Measurements from ENCODE around the gene ADGRV1. TPM values are rescaled to one million over a fixed set of nuclear protein-coding genes. Genes with fewer than 3 reads are reported as not detected.

Gene ADGRV1
- total and polyA plus RNA-seq, 9 of the 15 experiments (the other 6 are each of a cell fraction or from before 2014, with no cell fraction given), result 21.7 to 156 (median 58.2) TPM

GRCh38 chr5:91032125-91032524, 473.5 kb downstream of the ADGRV1 start:
- POLR2A ChIA-PET, result no interaction called here
- Histone ChIP-seq H3K9ac (ENCODE audit: insufficient read depth in 1 of 2, low read depth in 2 of 2, low read length in 2 of 2) (no peak overlapping the region), H3K4me2 (ENCODE audit: insufficient read depth, low read length) (no peak overlapping the region), H3K27me3 (ENCODE audit: control insufficient read depth in 2 of 2, insufficient read depth in 2 of 2, low read length in 2 of 2) (no peaks in the 10 kb centered on the region), H3K9me3 (replicated peaks; ENCODE audit: control insufficient read depth, insufficient read depth, low read depth, low read length) (no peaks in the 10 kb centered on the region), H3K4me3 (no peak overlapping the region), H4K20me1 (replicated peaks; ENCODE audit: control insufficient read depth, insufficient read depth, low read length) (no peaks in the 10 kb centered on the region), H2AFZ (ENCODE audit: low read depth, low read length) (no peak overlapping the region), H3K9me1 (ENCODE audit: control insufficient read depth, insufficient read depth, low read length) (no peaks in the 10 kb centered on the region), H3K4me1 (replicated peaks in 1 of 2; ENCODE audit: control insufficient read depth in 2 of 2, insufficient read depth in 2 of 2, low read length in 2 of 2) (peaks cover 0 to 9% of the 10 kb centered on the region in 2 experiments; a peak in 2 of 5 replicates), H3K79me2 (ENCODE audit: control insufficient read depth, insufficient read depth, low read length) (no peaks in the 10 kb centered on the region), H3K36me3 (ENCODE audit: control insufficient read depth, insufficient read depth, low read length) (no peaks in the 10 kb centered on the region; the same call in 2 of the 3 replicates), H3K27ac (ENCODE audit: extremely low read depth, low read depth, low read length) (no peak overlapping the region)
- DNase-seq (ENCODE audit: extremely low read depth in 1 of 4, low spot score in 3 of 4), result no peak
- WGBS (ENCODE audit: insufficient coverage, low coverage, missing lambda C conversion rate), result 33% methylated on average over 5 of the region's 5 CpGs
- no TSS peak for BruUV-seq (replicated peaks)
- in situ Hi-C loops (cut with MboI), result no loop called here
- no peak for FAIRE-seq
- TF ChIP-seq PKNOX1 (IDR thresholded peaks at IDR 0.05) (peak; percentile 66), PBX2 (CRISPR knock-in tag; IDR thresholded peaks at IDR 0.05; ENCODE audit: low read depth) (no peak), PBX2 (tag; conservative IDR thresholded peaks at IDR 0.05; ENCODE audit: low read depth) (peak; percentile 73), CHD2 (IDR thresholded peaks at IDR 0.05; ENCODE audit: low read depth, low read length) (no peak), MEIS2 (IDR thresholded peaks at IDR 0.05; ENCODE audit: partially characterized antibody) (peak; percentile 72)
- ATAC-seq, result no peak
- CTCF ChIA-PET (ENCODE audit: low intra/inter-chr PET ratio), result no interaction called here
- intact Hi-C loops (cut with micrococcal nuclease), result no loop called here

Data from K562 (cell line).